Prostate gland (tissue), 2 donors: ENCODE results near the gene EDEM1.

Experiments
- POLR2A ChIP-seq: fragments of 450-650 bp; IDR thresholded peaks from one replicate; pipeline ENCODE4 v1.6.1; 2016; ENCODE audit warnings: antibody characterized with exemption, mild to moderate bottlenecking
- POLR2AphosphoS5 ChIP-seq: sonication (generic); formaldehyde crosslinking; IDR thresholded peaks from one replicate; pipeline ENCODE4 v1.6.1; 2017; ENCODE audit warnings: antibody characterized with exemption
- TF ChIP-seq, protein P1 (sequence below), 4 experiments: fragments of 200-600 bp in 2 of 4; fragments of 450-650 bp in 2 of 4; sonication (generic) in 2 of 4; IDR thresholded peaks; 1 replicate in 3 of 4; 2 replicates in 1 of 4; pipeline ENCODE4 v1.5.1; 2016 to 2019; ENCODE audit warnings: antibody characterized with exemption in 4 of 4, mild to moderate bottlenecking in 2 of 4, moderate library complexity in 2 of 4

DNA sequence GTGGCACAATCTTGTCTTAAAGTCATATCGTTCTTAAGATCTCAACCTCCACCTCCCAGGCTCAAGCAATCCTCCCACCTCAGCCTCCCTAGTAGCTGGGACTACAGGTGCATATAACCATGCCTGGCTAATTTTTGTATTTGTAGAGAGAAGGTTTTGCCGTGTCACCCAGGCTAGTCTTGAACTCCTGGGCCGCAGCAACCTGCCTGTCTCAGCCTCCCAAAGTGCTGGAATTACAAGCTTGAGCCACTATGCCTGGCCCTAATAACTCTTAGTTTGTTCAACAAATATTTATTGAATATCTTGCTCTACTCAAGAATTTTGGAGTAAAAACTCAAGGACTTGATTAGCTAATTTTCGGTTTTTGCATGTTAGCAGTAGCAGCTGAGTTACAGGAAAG is 19.4 kb upstream of the EDEM1 start:
- TF ChIP-seq, protein P1, sequence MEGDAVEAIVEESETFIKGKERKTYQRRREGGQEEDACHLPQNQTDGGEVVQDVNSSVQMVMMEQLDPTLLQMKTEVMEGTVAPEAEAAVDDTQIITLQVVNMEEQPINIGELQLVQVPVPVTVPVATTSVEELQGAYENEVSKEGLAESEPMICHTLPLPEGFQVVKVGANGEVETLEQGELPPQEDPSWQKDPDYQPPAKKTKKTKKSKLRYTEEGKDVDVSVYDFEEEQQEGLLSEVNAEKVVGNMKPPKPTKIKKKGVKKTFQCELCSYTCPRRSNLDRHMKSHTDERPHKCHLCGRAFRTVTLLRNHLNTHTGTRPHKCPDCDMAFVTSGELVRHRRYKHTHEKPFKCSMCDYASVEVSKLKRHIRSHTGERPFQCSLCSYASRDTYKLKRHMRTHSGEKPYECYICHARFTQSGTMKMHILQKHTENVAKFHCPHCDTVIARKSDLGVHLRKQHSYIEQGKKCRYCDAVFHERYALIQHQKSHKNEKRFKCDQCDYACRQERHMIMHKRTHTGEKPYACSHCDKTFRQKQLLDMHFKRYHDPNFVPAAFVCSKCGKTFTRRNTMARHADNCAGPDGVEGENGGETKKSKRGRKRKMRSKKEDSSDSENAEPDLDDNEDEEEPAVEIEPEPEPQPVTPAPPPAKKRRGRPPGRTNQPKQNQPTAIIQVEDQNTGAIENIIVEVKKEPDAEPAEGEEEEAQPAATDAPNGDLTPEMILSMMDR (IDR thresholded peaks at IDR 0.05): no peak
- TF ChIP-seq POLR2A (no peak), POLR2AphosphoS5 (no peak)
